GM21717 (cell line): Measurements from ENCODE around the gene WDR27.
A peak's percentile ranks its signal among the peaks of the same experiment; 100 is the strongest.

Experiments used
- ATAC-seq: cut with Tn5 transposase; IDR thresholded peaks from one replicate; pipeline ENCODE4 v1.9.1; 2021; ENCODE audit warnings: mild to moderate bottlenecking, moderate library complexity; ENCODE audit not compliant: unreplicated experiment

WDR27 gene

GRCh38 chr6:169568314-169569087 lies 133.3 kb downstream of the WDR27 start:
- ATAC-seq = peak; percentile 85

GRCh38 chr6:169567819-169568218 lies 134.0 kb downstream of the WDR27 start:
- ATAC-seq = no peak

GRCh38 chr6:169566961-169567750 lies 134.7 kb downstream of the WDR27 start:
- no peak for ATAC-seq

GRCh38 chr6:169566319-169566718 lies 135.5 kb downstream of the WDR27 start:
- ATAC-seq = no peak

GRCh38 chr6:169564453-169565240 lies 137.2 kb downstream of the WDR27 start:
- no peak for ATAC-seq

- no peak for ATAC-seq
Observed at GRCh38 chr6:169561665-169562064, 140.2 kb downstream of the WDR27 start.

- ATAC-seq = no peak
Observed at GRCh38 chr6:169559592-169559991, 142.2 kb downstream of the WDR27 start.

- ATAC-seq = no peak
Observed at GRCh38 chr6:169558774-169559441, 142.9 kb downstream of the WDR27 start.

GRCh38 chr6:169558378-169558773 lies 143.5 kb downstream of the WDR27 start:
- ATAC-seq = no peak

GRCh38 chr6:169557887-169558286 lies 143.9 kb downstream of the WDR27 start:
- ATAC-seq = no peak

GRCh38 chr6:169556758-169557548 lies 144.9 kb downstream of the WDR27 start:
- peak; percentile 100 for ATAC-seq

GRCh38 chr6:169555971-169556617 lies 145.7 kb downstream of the WDR27 start:
- ATAC-seq = no peak

- no peak for ATAC-seq
Observed at GRCh38 chr6:169545982-169546381, 155.8 kb downstream of the WDR27 start.

- no peak for ATAC-seq
Observed at GRCh38 chr6:169543704-169544103, 158.1 kb downstream of the WDR27 start.

GRCh38 chr6:169542491-169542890 lies 159.3 kb downstream of the WDR27 start:
- ATAC-seq = no peak

GRCh38 chr6:169539176-169539897 lies 162.5 kb downstream of the WDR27 start:
- no peak for ATAC-seq

GRCh38 chr6:169536446-169537170 lies 165.2 kb downstream of the WDR27 start:
- ATAC-seq = no peak

GRCh38 chr6:169534039-169534421 lies 167.8 kb downstream of the WDR27 start:
- ATAC-seq = no peak
